NCI-H2196 (cell line): ENCODE results near the gene OSCP1.

Experiments used
- DNase-seq: peaks from one replicate; lab custom pipeline; 2025; ENCODE audit not compliant: unreplicated experiment; lab: John Stamatoyannopoulos, UW

Gene OSCP1

DNA sequence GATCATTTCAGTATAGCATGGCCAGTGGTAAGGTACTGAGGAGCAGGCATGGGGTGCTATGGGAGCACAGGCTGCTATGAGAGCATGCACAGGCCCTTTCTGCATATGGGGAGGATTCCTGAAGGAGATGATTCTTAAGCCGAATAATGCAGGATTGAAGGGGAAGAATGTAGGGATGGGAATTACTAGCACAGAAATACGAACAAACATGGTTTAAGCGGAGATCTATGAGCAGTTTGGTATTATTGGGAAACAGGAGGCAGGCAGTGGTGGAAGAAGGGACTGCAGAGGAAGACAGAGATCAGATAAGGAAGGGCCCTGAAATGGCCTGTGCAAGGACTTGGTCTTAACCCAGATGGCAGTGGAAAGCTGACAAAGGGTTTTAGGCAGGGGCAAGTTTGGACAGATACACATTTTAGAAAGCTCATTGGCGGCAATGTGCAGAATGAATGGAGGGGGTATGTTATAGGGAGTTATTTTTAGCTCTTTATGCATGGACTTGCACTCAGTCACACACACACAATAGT lies 1.7 kb downstream of the OSCP1 start:
- no peak for DNase-seq

DNA sequence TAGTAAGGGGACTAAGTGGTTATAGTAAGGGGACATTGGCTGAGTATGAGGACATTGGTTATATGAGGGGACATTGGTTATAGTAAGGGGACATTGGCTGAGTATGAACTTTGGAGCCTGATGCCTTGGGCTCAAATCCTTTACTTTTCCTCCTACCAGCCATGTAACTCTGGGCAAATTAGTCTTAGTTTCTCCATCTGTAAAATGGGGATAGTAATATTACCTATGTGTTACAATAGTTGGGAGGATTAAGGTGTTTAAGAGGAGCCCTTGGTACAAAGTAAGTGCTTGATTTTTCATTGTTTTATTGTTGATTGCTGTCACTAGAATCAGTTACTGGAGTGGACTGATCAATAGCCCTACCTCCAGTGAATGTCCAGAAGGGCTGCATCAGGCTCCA lies 2.8 kb downstream of the OSCP1 start:
- DNase-seq: no peak

DNA sequence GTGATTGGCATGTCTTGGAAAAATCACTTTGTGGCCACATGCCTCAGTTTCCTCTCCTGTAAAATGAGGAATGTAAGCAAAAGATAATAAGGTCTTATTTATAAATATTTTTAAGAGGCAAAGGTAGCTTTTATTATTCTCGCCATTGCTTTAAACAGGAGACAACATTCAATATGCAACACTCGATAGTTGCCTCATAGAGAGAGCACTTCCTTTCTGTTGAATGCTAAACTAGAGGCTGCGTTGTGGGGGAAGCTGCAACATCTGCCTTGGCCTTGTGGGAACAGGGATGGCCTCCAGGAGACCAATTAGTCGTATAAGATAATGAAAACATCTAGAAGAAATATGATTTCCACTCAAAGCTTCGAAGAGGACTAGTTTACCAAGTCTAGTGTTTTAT lies 3.5 kb downstream of the OSCP1 start:
- no peak for DNase-seq

DNA sequence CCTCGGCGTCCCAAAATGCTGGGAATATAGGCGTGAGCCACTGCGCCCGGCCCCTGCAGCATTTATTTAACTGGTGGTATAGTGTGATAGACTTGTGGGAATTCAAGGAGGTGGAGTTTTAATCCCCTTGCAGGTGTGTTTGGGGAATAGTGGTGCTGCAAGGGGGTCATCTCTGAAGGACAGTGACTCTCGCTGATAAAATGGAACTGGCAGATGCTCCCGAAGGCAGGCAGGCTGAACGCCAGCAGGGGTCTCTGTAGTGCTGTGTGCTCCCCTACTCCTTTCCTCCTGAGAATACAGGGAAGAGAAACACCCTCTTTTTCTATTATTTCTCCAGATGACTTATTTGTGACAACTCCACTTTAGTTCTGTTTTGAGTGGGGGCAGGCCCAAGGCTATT lies 4.0 kb downstream of the OSCP1 start:
- no peak for DNase-seq

DNA sequence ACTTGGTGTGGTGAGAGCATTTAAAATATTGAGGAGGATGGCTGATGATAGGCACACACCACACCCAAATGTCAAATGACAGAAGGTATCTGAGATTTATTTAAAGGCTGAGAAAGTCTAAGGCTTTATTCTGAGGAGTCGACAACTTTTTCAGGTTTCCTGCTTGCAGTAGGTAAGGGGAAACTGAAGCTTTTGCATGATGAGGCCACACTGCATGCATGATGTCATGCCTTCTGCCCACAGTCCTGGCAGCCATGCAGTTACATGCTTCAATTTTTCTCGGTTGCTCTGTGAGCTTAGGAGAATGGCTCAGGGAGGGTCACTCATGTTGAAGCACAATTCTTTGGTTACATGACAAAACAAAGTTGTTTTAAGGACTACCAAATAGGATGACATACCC lies 7.0 kb downstream of the OSCP1 start:
- no peak for DNase-seq

DNA sequence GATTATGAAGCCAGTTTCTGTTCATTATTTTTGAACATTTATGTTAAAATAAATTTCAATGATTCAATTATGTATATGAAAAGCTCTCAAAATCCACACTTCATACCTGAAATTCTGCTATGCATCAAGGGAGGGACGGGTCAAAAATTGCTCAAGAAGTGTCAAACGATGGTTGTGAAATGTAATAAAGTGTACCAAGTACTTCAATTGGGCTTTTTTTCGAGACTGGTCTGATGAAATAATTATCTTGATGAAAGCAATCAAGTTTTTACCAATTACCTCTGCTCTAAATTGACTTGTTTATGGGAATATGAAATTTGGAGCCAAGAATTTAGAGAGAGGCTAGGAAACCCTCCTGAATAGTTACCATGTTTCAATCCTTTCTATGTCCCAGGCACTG lies 7.9 kb downstream of the OSCP1 start:
- DNase-seq: no peak

DNA sequence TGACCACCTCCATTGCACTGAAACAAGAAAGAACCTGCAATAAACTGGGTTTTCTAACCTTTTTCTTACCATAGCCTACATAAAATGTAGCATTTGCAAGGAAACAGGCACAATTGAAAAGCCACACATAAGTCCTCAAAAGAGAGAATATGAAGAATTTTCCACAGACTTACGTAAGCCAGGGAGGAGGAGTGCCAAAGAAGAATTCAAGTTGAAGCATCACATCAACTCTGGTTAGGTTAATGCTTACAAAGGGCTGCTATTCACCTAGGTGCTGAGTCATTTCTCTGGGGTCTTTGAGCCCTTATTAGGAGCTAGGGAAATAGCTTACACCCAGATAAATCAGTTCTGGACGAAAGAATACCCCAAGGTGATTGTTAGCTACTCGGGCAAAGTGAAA lies 9.6 kb downstream of the OSCP1 start:
- DNase-seq: no peak

DNA sequence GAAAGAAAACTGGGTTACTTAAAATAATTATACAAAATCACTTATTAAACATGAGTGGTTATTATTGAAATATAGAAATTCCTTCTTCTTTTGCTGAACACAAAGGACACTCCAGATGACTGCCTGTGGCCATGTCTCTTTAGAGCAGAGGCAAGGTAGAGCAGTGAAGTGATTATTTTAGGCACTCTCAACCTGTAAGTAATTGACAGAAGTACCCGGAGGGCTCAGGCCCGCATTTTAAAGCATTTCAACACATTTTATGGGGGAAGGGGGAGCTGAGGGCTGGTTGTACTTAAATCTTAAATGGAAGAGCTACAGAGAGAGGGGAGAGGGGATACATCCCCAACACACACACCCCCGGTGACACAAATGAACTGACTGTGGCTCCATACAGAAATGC lies 10.2 kb downstream of the OSCP1 start:
- no peak for DNase-seq

DNA sequence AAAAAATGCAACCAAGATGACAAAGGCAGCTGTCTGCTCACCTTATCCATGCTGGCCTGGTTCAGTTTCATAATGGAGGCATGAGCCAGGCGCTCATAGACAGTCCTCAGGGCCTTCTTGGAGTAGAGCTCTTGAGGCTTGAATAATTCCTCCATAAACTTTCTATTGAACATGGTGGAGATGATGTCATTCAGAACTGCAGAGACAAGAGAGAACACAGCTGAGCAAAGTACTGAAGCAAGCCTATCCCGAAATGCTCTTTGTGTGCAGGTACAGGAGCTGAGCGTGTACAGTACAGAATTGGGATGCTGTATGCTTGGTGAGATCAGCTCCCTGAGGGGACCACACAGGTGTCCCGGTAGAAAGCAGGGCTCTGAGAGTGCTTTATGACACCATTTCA lies 11.5 kb downstream of the OSCP1 start:
- DNase-seq: no peak

DNA sequence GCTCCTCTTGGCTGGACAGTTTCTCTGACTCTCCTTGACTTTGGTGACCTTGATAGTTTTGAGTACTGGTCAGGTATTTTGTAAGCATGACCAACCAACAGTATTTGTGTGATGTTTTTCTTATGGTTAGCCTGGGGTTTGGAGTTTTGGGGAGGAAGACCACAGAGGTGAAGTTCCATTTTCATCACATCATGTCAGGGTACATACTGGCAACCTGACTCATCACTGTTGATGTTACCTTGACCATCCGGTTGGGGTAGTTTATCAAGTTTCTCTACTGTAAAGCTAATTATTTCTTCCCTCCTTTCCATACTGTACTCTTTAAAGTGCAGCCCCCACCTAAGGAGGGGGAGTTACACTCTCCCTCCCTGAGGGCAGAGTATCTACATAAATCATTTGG lies 13.4 kb downstream of the OSCP1 start:
- DNase-seq: no peak

DNA sequence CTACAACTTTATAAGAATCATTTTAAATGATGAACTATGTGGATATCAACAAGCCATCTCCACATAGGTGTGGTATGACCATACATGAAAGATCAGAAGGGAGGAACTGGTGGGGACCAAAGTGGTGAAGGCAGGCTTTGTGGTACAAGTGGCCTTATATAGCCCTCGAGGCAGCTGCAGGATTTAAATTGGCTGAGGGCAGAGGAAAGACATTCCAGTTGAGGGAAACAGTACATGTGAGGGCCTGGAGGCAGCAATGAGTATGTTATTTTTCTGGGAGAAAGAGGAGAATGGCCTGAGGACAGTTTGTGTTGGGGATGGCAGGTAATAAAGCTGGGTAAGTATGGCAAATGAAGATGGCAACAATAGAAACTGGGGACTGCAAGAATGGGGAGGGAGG lies 17.1 kb downstream of the OSCP1 start:
- no peak for DNase-seq

DNA sequence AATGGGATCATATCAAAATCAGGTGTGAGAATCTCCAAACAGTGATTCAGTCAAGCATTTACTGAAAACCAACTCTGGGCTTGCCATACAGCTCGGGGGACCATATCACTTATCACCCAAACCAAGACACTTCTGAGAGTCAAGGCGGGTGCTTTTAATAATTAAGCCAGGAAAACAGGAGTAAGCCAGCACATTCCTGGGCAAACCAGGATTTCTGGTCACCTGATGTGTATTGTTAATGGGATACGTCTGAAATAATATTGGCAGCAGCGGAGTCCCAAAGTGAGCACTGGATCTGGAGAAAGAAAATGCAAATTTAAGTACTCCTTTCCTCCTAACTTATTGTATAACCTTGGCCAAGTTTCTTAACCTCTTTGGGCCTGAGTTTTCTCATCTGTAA lies 17.6 kb downstream of the OSCP1 start:
- no peak for DNase-seq

DNA sequence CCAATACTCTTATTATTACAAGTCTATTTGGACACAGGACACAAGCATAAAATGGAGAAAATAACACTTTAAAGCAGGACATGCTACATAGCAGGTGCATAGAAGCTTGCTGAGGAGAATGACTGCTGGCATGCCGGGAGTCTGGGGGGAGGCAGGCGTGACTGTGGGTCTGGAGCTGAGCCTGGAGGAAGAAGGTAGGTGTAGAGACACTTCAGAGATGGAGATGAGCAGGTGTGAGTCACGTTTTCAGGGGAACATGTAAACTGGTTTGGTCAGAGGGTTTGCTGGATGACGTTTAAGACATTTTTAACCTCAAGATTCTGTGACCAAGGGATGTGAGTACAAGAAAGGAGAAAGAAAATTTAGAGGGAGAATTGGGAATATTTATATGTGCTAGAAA lies 24.5 kb downstream of the OSCP1 start:
- no peak for DNase-seq

DNA sequence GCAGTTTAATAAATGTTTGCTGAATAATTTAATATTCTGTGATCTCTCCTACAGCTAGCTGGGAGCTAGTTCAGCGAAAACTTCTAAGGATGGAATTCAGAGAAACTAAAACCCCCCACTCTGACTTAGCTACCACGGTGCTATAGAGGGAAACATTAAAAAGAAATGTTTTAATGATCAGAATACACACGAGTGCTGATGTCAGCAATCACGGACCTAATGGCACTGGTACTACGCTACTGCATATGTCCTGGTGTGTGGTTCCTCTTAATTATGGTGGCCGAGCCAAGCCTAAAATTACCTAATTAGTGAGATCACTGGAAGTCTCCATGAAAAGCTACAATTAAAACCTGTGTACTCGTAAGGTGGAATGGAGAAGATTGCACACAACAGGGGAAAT lies 28.6 kb downstream of the OSCP1 start:
- DNase-seq: no peak

DNA sequence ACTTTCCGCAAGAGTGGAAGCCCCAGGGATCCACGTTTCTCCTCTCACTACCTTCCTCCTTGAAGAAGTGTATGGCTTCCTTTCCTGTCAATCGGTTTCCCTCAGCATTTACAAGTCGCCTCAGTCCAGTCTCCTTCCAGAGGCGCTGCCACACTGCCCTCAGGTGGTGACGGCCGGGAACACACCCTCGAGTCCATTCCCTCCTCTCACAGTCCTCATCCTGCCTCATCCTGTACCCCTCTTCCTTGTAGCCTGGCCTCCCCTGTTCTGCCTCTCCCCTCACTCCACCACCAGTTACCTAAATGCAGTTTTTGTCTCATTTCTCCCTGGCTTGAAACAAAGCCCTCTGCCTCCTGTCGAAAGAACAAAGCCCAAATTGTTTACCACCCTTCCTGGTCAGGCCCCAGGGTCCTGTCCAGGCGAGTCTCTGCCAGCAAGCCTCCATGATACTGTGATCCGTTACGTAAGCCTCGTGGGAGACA lies 29.4 kb downstream of the OSCP1 start:
- DNase-seq: peak; percentile 85

DNA sequence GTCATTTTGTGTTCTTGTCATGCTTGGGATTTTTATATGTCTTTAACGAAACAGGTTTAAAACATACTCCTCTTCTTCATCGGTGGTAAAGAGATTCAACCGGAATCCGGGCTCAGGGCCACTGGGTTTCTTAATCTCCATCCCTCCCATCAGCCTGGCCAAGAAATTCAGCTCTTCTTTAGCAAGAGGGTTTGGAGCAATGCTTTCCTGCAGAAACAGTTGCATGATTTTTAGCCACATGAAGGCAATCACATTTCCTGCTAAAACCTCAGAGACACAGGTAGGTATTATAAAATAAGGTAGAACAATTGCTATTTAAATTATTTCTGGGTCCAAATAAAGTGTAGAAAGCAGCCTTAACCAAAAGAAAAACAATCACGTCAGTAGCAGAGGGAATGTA lies 29.8 kb downstream of the OSCP1 start:
- no peak for DNase-seq

DNA sequence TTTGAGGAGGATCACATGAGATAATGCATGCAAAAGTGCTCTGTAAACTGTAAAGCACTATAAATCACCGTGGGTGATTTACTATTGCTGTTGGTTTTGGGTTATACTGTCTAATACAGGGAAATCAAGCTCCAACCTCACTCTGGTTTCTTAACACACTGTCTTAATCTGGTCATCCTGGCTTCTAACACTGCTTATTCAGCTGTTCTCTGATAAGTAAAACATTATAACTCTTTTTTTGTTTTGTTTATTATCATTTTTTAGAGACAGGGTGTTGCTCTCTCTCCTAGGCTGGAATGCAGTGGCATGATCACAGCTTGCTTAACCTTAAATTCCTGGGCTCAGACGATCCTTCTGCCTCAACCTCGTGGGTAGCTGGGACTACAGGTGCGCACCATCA lies 30.7 kb downstream of the OSCP1 start:
- DNase-seq: no peak

DNA sequence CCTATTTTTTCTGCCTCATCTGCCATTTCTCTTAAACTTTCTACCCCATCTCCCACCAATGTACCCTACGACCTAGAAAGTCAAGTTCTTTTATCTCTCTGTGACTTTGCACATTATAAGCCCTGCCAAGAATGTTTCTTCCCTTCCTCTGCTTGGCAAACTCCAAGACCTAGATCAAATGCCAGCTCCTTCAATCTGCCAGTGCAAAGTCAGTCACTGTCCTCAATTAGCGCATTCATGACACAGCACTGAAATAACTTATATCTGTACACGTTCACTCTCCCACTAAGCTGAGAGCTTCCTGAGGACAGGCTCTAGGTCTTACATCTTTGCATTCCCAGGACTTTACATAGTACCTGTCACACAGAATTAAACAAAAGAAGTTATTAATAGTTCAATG lies 31.1 kb downstream of the OSCP1 start:
- no peak for DNase-seq

DNA sequence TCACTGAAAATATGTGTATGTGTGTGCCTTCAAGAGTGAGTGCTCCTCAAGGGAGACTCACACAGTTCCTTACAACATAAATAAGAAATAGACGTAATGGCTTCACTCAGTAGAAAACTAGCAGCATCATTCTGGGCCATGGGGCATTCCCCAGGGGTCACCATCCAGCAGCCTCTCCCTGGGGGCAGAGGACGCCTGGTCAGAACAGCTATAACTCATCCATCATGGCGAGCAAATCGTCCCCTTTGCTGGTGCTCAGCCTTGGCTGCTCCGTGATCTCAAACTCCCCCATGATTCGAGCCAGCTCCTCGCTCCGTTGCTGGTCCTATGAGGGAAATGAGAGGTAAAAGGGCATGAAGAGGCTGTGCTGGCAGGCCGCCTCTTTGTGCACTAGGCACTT lies 32.3 kb downstream of the OSCP1 start:
- no peak for DNase-seq

DNA sequence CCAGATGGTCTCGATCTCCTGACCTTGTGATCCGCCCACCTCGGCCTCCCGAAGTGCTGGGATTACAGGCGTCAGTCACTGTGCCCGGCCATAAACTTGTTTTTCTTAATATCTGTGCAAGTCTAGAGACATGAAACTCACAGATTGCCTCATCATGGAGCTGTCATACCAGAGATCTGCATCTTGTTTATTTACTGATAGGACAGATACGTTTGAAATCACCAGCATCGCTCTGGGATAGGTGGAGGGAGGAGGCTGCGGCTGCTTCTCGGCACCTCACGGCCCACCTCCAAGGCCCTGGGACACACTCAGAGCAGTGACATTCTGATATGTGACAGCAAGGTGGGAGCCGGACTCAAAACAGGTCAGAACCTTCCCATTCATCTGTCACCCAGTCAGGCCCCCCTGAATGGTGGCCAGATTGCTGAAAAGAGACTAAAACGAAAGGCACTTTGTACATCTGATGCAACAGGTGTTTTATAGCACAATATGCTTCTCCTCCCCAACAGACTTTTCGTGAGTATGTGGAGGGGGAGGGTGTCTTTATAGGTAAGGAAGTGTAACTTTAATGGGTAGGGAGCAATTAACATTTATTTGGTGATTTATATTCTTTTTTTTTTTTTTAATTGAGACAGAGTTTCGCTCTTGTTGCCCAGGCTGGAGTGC lies 34.5 kb downstream of the OSCP1 start:
- DNase-seq: no peak

DNA sequence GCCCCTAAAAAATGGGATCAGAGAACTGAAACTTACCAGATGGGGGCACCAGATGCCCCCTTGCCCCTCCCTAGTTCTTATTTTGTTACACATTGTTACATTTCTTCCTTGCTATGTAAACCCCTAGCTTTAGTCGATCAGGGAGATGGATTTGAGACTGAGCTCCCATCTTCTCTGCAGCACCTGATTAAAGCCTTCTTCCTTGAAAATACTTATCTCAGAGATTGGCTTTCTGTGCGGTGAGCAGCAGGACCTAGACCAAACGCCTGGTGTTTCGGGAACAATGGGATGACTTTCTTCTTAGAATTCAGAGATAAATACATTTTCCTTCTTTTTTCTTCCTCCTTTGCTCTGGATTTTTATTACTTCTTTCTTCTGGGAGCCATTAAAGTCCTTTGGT lies 35.9 kb downstream of the OSCP1 start:
- no peak for DNase-seq

DNA sequence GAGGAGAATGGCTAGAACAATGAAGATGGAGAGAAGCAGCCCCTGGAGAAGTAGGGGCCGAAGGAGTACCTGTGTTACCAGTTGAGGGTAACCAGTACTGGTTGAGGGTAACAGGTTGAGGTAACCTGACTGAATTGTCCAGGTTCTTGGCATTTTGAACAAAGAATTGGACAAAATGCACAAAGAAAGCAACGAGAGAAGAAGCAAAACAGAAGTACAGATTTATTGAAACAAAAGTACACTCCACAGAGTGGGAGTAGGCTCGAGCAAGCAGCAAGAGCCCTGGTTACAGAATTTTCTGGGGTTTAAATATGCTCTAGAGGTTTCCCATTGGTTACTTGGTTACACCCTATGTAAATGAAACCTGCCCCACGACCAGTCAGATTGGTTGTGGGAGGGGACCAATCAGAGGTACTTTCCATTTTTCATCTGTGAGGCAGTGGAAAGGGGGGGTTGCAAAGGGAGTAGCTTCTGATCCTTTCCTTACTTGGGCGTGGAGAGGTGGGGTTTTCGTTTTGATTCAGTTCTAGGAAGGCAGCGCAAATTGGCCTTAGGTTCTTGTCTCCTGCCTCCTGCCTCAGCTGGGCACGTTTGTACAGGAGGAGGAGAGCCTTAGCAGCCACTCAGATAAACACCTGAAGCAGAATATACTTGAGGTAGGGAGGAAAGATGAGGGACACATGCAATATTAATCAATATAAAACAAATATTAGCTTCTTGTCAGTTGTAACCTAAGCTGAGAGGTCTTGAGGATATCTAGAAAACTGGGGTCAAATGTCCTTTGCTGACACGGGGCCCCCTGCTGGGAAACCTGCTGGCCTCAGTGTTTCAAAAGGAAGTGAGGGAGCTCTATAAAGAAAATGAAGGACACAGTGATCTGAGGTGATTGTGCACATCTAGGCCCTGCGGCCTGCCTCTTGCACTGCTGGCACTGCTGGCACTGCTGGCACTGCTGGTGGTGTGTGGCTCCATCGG lies 38.3 kb downstream of the OSCP1 start:
- DNase-seq: peak; percentile 43
